Measurements from ENCODE around the gene NMRK2. TPM values are rescaled to one million over a fixed set of nuclear protein-coding genes. Genes with fewer than 3 reads are reported as not detected.

Gene NMRK2
- polyA plus RNA-seq, 3 donors: not detected

DNA sequence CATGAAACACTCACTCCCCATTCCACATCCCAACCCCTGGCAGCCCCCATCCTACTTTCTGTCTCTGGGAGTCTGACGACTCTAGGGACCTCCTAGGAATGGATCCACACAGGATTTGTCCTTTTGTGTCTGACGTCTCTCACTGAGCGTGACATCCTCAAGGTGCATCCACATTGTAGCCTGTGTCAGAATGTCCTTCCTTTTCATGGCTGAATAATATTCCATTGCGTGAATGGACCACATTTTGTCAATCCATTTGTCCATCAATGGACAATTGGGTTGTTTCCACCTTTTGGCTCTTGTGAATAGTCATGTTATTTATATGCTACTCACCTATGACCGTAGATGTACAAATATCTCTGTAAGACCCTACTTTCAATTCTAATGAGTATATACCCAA is 16.8 kb upstream of the NMRK2 start:
- Mint-ChIP-seq H3K27me3 (ENCODE audit: low read depth in 3 of 3) (peaks cover 1 to 2% (median 2%) of the 10 kb centered on the region in 3 donors), H3K4me3 (no peak overlapping the region), H3K27ac (no peak overlapping the region), H3K36me3 (no peaks in the 10 kb centered on the region), H3K9me3 (peaks cover 5 to 14% (median 9%) of the 10 kb centered on the region in 7 donors), H3K4me1 (no peaks in the 10 kb centered on the region)
- H3K9me3 ChIP-seq (replicated peaks in 1 of 2; ENCODE audit: control insufficient read depth in 1 of 2, insufficient read depth in 1 of 2, low read length in 2 of 2): peaks cover 5 to 11% of the 10 kb centered on the region in 2 donors
- H3K9ac ChIP-seq (ENCODE audit: insufficient read depth, low read length, poor library complexity, severe bottlenecking): no peak overlapping the region
- no peak overlapping the region for H2AFZ ChIP-seq (ENCODE audit: insufficient read depth, low read depth, low read length, poor library complexity, severe bottlenecking)
- WGBS (ENCODE audit: insufficient coverage): 98% methylated on average over 4 of the region's 5 CpGs
- TF ChIP-seq, protein P1, sequence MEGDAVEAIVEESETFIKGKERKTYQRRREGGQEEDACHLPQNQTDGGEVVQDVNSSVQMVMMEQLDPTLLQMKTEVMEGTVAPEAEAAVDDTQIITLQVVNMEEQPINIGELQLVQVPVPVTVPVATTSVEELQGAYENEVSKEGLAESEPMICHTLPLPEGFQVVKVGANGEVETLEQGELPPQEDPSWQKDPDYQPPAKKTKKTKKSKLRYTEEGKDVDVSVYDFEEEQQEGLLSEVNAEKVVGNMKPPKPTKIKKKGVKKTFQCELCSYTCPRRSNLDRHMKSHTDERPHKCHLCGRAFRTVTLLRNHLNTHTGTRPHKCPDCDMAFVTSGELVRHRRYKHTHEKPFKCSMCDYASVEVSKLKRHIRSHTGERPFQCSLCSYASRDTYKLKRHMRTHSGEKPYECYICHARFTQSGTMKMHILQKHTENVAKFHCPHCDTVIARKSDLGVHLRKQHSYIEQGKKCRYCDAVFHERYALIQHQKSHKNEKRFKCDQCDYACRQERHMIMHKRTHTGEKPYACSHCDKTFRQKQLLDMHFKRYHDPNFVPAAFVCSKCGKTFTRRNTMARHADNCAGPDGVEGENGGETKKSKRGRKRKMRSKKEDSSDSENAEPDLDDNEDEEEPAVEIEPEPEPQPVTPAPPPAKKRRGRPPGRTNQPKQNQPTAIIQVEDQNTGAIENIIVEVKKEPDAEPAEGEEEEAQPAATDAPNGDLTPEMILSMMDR (IDR thresholded peaks at IDR 0.05): no peak
- DNase-seq: no peak
- no peak overlapping the region for H3K27ac ChIP-seq (ENCODE audit: low read depth in 1 of 2, low read length in 2 of 2)
- H3K4me2 ChIP-seq (replicated peaks; ENCODE audit: extremely low read depth, low read length, poor library complexity, severe bottlenecking): no peak overlapping the region
- H3K79me2 ChIP-seq (ENCODE audit: insufficient read depth, low read length): no peaks in the 10 kb centered on the region
- no peaks in the 10 kb centered on the region for H4K20me1 ChIP-seq (ENCODE audit: insufficient read depth, low read length)
- H3K4me1 ChIP-seq (ENCODE audit: control insufficient read depth in 1 of 2, insufficient read depth in 2 of 2, low read length in 2 of 2): no peaks in the 10 kb centered on the region
- H3K27me3 ChIP-seq (ENCODE audit: control insufficient read depth in 2 of 2, insufficient read depth in 2 of 2, low read length in 2 of 2): peaks cover 0 to 2% of the 10 kb centered on the region in 2 donors
- no peaks in the 10 kb centered on the region for H3K36me3 ChIP-seq (replicated peaks in 1 of 2; ENCODE audit: control insufficient read depth in 1 of 2, insufficient read depth in 2 of 2, low read length in 2 of 2)
- intact Hi-C loops (cut with micrococcal nuclease): no loop called here
- H3K4me3 ChIP-seq (replicated peaks in 1 of 3; ENCODE audit: low read depth in 2 of 3, low read length in 3 of 3): no peak overlapping the region

DNA sequence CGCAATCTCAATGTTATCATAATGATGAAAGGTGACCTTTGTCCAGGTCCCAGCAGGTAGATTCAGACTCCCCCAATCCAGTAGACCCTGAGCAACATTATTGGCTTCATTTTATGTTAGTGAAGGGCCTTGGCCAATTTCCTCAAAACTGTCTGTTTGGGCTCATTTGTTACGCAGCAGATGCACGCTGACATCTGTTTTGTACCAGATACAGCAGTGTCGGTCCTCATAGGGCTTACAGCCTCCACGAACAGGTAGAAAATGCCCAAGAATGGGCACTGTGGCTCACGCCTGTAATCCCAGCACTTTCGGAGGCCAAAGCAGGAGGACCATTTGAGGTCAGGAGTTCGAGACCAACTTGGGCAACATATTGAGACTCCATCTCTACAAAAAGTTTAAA is 13.1 kb upstream of the NMRK2 start:
- H3K4me2 ChIP-seq (replicated peaks; ENCODE audit: extremely low read depth, low read length, poor library complexity, severe bottlenecking): no peak overlapping the region
- H3K27me3 ChIP-seq (ENCODE audit: control insufficient read depth in 2 of 2, insufficient read depth in 2 of 2, low read length in 2 of 2): peaks cover 0 to 2% of the 10 kb centered on the region in 2 donors
- intact Hi-C loops (cut with micrococcal nuclease): no loop called here
- no peaks in the 10 kb centered on the region for H3K36me3 ChIP-seq (replicated peaks in 1 of 2; ENCODE audit: control insufficient read depth in 1 of 2, insufficient read depth in 2 of 2, low read length in 2 of 2)
- H2AFZ ChIP-seq (ENCODE audit: insufficient read depth, low read depth, low read length, poor library complexity, severe bottlenecking): no peak overlapping the region
- H3K4me3 ChIP-seq (replicated peaks in 1 of 3; ENCODE audit: low read depth in 2 of 3, low read length in 3 of 3): no peak overlapping the region
- H3K9ac ChIP-seq (ENCODE audit: insufficient read depth, low read length, poor library complexity, severe bottlenecking): no peak overlapping the region
- H3K4me1 Mint-ChIP-seq: no peaks in the 10 kb centered on the region
- no peak overlapping the region for H3K27ac Mint-ChIP-seq
- no peaks in the 10 kb centered on the region for H4K20me1 ChIP-seq (ENCODE audit: insufficient read depth, low read length)
- no peaks in the 10 kb centered on the region for H3K79me2 ChIP-seq (ENCODE audit: insufficient read depth, low read length)
- peaks cover 0 to 5% (median 3%) of the 10 kb centered on the region in 3 donors for H3K27me3 Mint-ChIP-seq (ENCODE audit: low read depth in 3 of 3)
- TF ChIP-seq, protein P1 (IDR thresholded peaks at IDR 0.05): no peak
- no peak for DNase-seq
- 93% methylated on average over 6 of the region's 8 CpGs for WGBS (ENCODE audit: insufficient coverage)
- H3K4me3 Mint-ChIP-seq: no peak overlapping the region
- no peaks in the 10 kb centered on the region for H3K4me1 ChIP-seq (ENCODE audit: control insufficient read depth in 1 of 2, insufficient read depth in 2 of 2, low read length in 2 of 2)
- H3K9me3 ChIP-seq (replicated peaks in 1 of 2; ENCODE audit: control insufficient read depth in 1 of 2, insufficient read depth in 1 of 2, low read length in 2 of 2): peaks cover 14 to 33% of the 10 kb centered on the region in 2 donors
- H3K36me3 Mint-ChIP-seq: no peaks in the 10 kb centered on the region
- H3K27ac ChIP-seq (ENCODE audit: low read depth in 1 of 2, low read length in 2 of 2): no peak overlapping the region
- H3K9me3 Mint-ChIP-seq: peaks cover 14 to 39% (median 33%) of the 10 kb centered on the region in 7 donors
